ENCODE results near the gene EPAS1.

EPAS1 gene

GRCh38 chr2:46302005-46302695 is 4.9 kb downstream of the EPAS1 start:
- TF ChIP-seq SUZ12 (IDR thresholded peaks at IDR 0.05; ENCODE audit: extremely low read depth, insufficient read depth, insufficient read length): no peak
- TF ChIP-seq ZNF274 (IDR thresholded peaks at IDR 0.05; ENCODE audit: low read depth, low read length): no peak
- TF ChIP-seq YY1 (IDR thresholded peaks at IDR 0.05; ENCODE audit: insufficient read depth, insufficient read length): no peak
- Histone ChIP-seq H3K36me3 (ENCODE audit: insufficient read depth, insufficient read length, low read length) (no peaks in the 10 kb centered on the region), H3K9ac (ENCODE audit: insufficient read length, low read depth) (no peak overlapping the region), H3K27me3 (ENCODE audit: insufficient read depth, insufficient read length) (peaks cover 45% of the 10 kb centered on the region), H3K4me3 (ENCODE audit: insufficient read length, low read depth) (no peak overlapping the region), H3K4me1 (ENCODE audit: insufficient read depth, insufficient read length) (peaks cover 6% of the 10 kb centered on the region), H3K9me3 (ENCODE audit: insufficient read depth, low read length) (0 out of 2 replicates have a peak, but pooled peaks cover 4% of the 10 kb centered on the region)
- DNase-seq (ENCODE audit: low read depth, low spot score): no peak

- no peak overlapping the region for H3K9ac ChIP-seq (ENCODE audit: insufficient read length, low read depth)
- no peaks in the 10 kb centered on the region for H3K36me3 ChIP-seq (ENCODE audit: insufficient read depth, insufficient read length, low read length)
- H3K4me1 ChIP-seq (ENCODE audit: insufficient read depth, insufficient read length): peaks cover 6% of the 10 kb centered on the region
- 0 out of 2 replicates have a peak, but pooled peaks cover 4% of the 10 kb centered on the region for H3K9me3 ChIP-seq (ENCODE audit: insufficient read depth, low read length)
- no peak for TF ChIP-seq ZNF274 (IDR thresholded peaks at IDR 0.05; ENCODE audit: low read depth, low read length)
- TF ChIP-seq YY1 (IDR thresholded peaks at IDR 0.05; ENCODE audit: insufficient read depth, insufficient read length): no peak
- TF ChIP-seq SUZ12 (IDR thresholded peaks at IDR 0.05; ENCODE audit: extremely low read depth, insufficient read depth, insufficient read length): no peak
- H3K27me3 ChIP-seq (ENCODE audit: insufficient read depth, insufficient read length): peaks cover 38% of the 10 kb centered on the region
- DNase-seq (ENCODE audit: low read depth, low spot score): no peak
- H3K4me3 ChIP-seq (ENCODE audit: insufficient read length, low read depth): no peak overlapping the region
These were observed 6.0 kb downstream of the EPAS1 start for GRCh38 chr2:46303233-46303632.

- no peak overlapping the region for H3K4me3 ChIP-seq (ENCODE audit: insufficient read length, low read depth)
- 0 out of 2 replicates have a peak, but pooled peaks cover 4% of the 10 kb centered on the region for H3K9me3 ChIP-seq (ENCODE audit: insufficient read depth, low read length)
- H3K36me3 ChIP-seq (ENCODE audit: insufficient read depth, insufficient read length, low read length): no peaks in the 10 kb centered on the region
- no peak for DNase-seq (ENCODE audit: low read depth, low spot score)
- no peak overlapping the region for H3K9ac ChIP-seq (ENCODE audit: insufficient read length, low read depth)
- peaks cover 32% of the 10 kb centered on the region for H3K27me3 ChIP-seq (ENCODE audit: insufficient read depth, insufficient read length)
- TF ChIP-seq YY1 (IDR thresholded peaks at IDR 0.05; ENCODE audit: insufficient read depth, insufficient read length) (no peak), SUZ12 (IDR thresholded peaks at IDR 0.05; ENCODE audit: extremely low read depth, insufficient read depth, insufficient read length) (no peak), ZNF274 (IDR thresholded peaks at IDR 0.05; ENCODE audit: low read depth, low read length) (no peak)
- H3K4me1 ChIP-seq (ENCODE audit: insufficient read depth, insufficient read length): peaks cover 6% of the 10 kb centered on the region
These were observed 6.6 kb downstream of the EPAS1 start for GRCh38 chr2:46303822-46304221.

GRCh38 chr2:46304635-46305034 is 7.4 kb downstream of the EPAS1 start:
- Histone ChIP-seq H3K4me1 (ENCODE audit: insufficient read depth, insufficient read length) (peaks cover 5% of the 10 kb centered on the region), H3K36me3 (ENCODE audit: insufficient read depth, insufficient read length, low read length) (no peaks in the 10 kb centered on the region), H3K9ac (ENCODE audit: insufficient read length, low read depth) (no peak overlapping the region), H3K9me3 (ENCODE audit: insufficient read depth, low read length) (0 out of 2 replicates have a peak, but pooled peaks cover 4% of the 10 kb centered on the region), H3K27me3 (ENCODE audit: insufficient read depth, insufficient read length) (peaks cover 24% of the 10 kb centered on the region), H3K4me3 (ENCODE audit: insufficient read length, low read depth) (no peak overlapping the region)
- DNase-seq (ENCODE audit: low read depth, low spot score): no peak
- TF ChIP-seq YY1 (IDR thresholded peaks at IDR 0.05; ENCODE audit: insufficient read depth, insufficient read length) (no peak), SUZ12 (IDR thresholded peaks at IDR 0.05; ENCODE audit: extremely low read depth, insufficient read depth, insufficient read length) (no peak), ZNF274 (IDR thresholded peaks at IDR 0.05; ENCODE audit: low read depth, low read length) (no peak)

- TF ChIP-seq SUZ12 (IDR thresholded peaks at IDR 0.05; ENCODE audit: extremely low read depth, insufficient read depth, insufficient read length) (no peak), ZNF274 (IDR thresholded peaks at IDR 0.05; ENCODE audit: low read depth, low read length) (no peak), YY1 (IDR thresholded peaks at IDR 0.05; ENCODE audit: insufficient read depth, insufficient read length) (no peak)
- Histone ChIP-seq H3K9me3 (ENCODE audit: insufficient read depth, low read length) (0 out of 2 replicates have a peak, but pooled peaks cover 4% of the 10 kb centered on the region), H3K4me3 (ENCODE audit: insufficient read length, low read depth) (no peak overlapping the region), H3K27me3 (ENCODE audit: insufficient read depth, insufficient read length) (peaks cover 18% of the 10 kb centered on the region), H3K36me3 (ENCODE audit: insufficient read depth, insufficient read length, low read length) (no peaks in the 10 kb centered on the region), H3K9ac (ENCODE audit: insufficient read length, low read depth) (no peak overlapping the region), H3K4me1 (ENCODE audit: insufficient read depth, insufficient read length) (no peaks in the 10 kb centered on the region)
- no peak for DNase-seq (ENCODE audit: low read depth, low spot score)
These were observed 8.0 kb downstream of the EPAS1 start for GRCh38 chr2:46305187-46305586.

GRCh38 chr2:46305767-46306166 is 8.6 kb downstream of the EPAS1 start:
- DNase-seq (ENCODE audit: low read depth, low spot score): no peak
- no peak overlapping the region for H3K9ac ChIP-seq (ENCODE audit: insufficient read length, low read depth)
- H3K4me1 ChIP-seq (ENCODE audit: insufficient read depth, insufficient read length): no peaks in the 10 kb centered on the region
- no peaks in the 10 kb centered on the region for H3K36me3 ChIP-seq (ENCODE audit: insufficient read depth, insufficient read length, low read length)
- H3K9me3 ChIP-seq (ENCODE audit: insufficient read depth, low read length): 0 out of 2 replicates have a peak, but pooled peaks cover 4% of the 10 kb centered on the region
- no peak for TF ChIP-seq YY1 (IDR thresholded peaks at IDR 0.05; ENCODE audit: insufficient read depth, insufficient read length)
- TF ChIP-seq SUZ12 (IDR thresholded peaks at IDR 0.05; ENCODE audit: extremely low read depth, insufficient read depth, insufficient read length): no peak
- TF ChIP-seq ZNF274 (IDR thresholded peaks at IDR 0.05; ENCODE audit: low read depth, low read length): no peak
- no peak overlapping the region for H3K4me3 ChIP-seq (ENCODE audit: insufficient read length, low read depth)
- peaks cover 12% of the 10 kb centered on the region for H3K27me3 ChIP-seq (ENCODE audit: insufficient read depth, insufficient read length)

GRCh38 chr2:46306330-46306751 is 9.1 kb downstream of the EPAS1 start:
- Histone ChIP-seq H3K27me3 (ENCODE audit: insufficient read depth, insufficient read length) (peaks cover 7% of the 10 kb centered on the region), H3K36me3 (ENCODE audit: insufficient read depth, insufficient read length, low read length) (no peaks in the 10 kb centered on the region), H3K9ac (ENCODE audit: insufficient read length, low read depth) (no peak overlapping the region), H3K4me3 (ENCODE audit: insufficient read length, low read depth) (no peak overlapping the region), H3K4me1 (ENCODE audit: insufficient read depth, insufficient read length) (no peaks in the 10 kb centered on the region), H3K9me3 (ENCODE audit: insufficient read depth, low read length) (0 out of 2 replicates have a peak, but pooled peaks cover 4% of the 10 kb centered on the region)
- DNase-seq (ENCODE audit: low read depth, low spot score): no peak
- no peak for TF ChIP-seq SUZ12 (IDR thresholded peaks at IDR 0.05; ENCODE audit: extremely low read depth, insufficient read depth, insufficient read length)
- no peak for TF ChIP-seq YY1 (IDR thresholded peaks at IDR 0.05; ENCODE audit: insufficient read depth, insufficient read length)
